ENCODE measurements around the gene SSBP3.

- TF ChIP-seq CTCF (IDR thresholded peaks at IDR 0.05) (no peak), EP300 (IDR thresholded peaks at IDR 0.05) (no peak), POLR2A (IDR thresholded peaks at IDR 0.05) (no peak)
Measured at GRCh38 chr1:54331843-54332463, 74.2 kb downstream of the SSBP3 start.

All from tibial nerve (tissue), 4 donors.